T-cell (primary cell): ENCODE data around the gene PARD3. TPM values are rescaled to one million over a fixed set of nuclear protein-coding genes. Genes with fewer than 3 reads are reported as not detected.
"Not testable (repeated sequence)": the region's sequence is repeated elsewhere in the genome, so short reads cannot be mapped to it uniquely, and the experiment has no call there.

ENCODE experiments used
- ATAC-seq, 4 experiments: fragments of 200-7000 bp in 3 of 4; fragments of 150-1000 bp in 1 of 4; cut with Tn5 transposase; replicated peaks in 1 of 4; 1 replicate in 3 of 4; 2 replicates in 1 of 4; pipeline ENCODE4 v1.10.0; 2021; ENCODE audit warnings: moderate library complexity in 3 of 4, mild to moderate bottlenecking in 2 of 4, moderate number of reproducible peaks in 1 of 4
- CTCF ChIA-PET, 2 donors: fragments of 300-600 bp; sonication (Branson Sonifier 250); formaldehyde crosslinking; loops; one replicate each; lab custom pipeline; 2022; ENCODE audit warnings: antibody characterized with exemption in 2 of 2; lab: Charles Lee
- POLR2A ChIA-PET, 2 donors: fragments of 300-600 bp; sonication (Branson Sonifier 250); formaldehyde crosslinking; loops; one replicate each; lab custom pipeline; 2022; ENCODE audit warnings: antibody characterized with exemption in 2 of 2; lab: Charles Lee
- DNase-seq, 35 experiments: peaks; one replicate each; pipeline versions ENCODE4 v3.0.0 to v3.0.0-alpha.2; 2013 to 2023
- H3K27ac ChIP-seq: one replicate; pipeline ENCODE4 v1.5.1; 2013; ENCODE audit warnings: low read length
- H3K27me3 ChIP-seq, 2 experiments: replicated peaks in 1 of 2; 1 replicate in 1 of 2; 2 replicates in 1 of 2; pipeline versions ENCODE4 v1.6.1 to v1.7.0; 2013; ENCODE audit warnings: low read length in 1 of 2, mixed read lengths in 1 of 2; ENCODE audit not compliant: control insufficient read depth in 2 of 2, insufficient read depth in 2 of 2; ENCODE audit errors: extremely low read depth in 1 of 2
- H3K36me3 ChIP-seq, 2 donors: 1 replicate in 1 of 2; 2 replicates in 1 of 2; pipeline versions ENCODE4 v1.6.1 to v1.7.0; 2013; ENCODE audit warnings: low read length in 1 of 2; ENCODE audit not compliant: control insufficient read depth in 2 of 2, insufficient read depth in 1 of 2; ENCODE audit errors: extremely low read depth in 1 of 2
- H3K4me1 ChIP-seq, 2 experiments: 1 replicate in 1 of 2; 2 replicates in 1 of 2; pipeline versions ENCODE4 v1.6.1 to v1.7.0; 2013; ENCODE audit warnings: low read length in 2 of 2, mixed read lengths in 1 of 2; ENCODE audit not compliant: insufficient read depth in 2 of 2, control insufficient read depth in 1 of 2; ENCODE audit errors: extremely low read depth in 1 of 2
- H3K4me3 ChIP-seq, 2 donors: 1 replicate in 1 of 2; 2 replicates in 1 of 2; pipeline versions ENCODE4 v1.5.1 to v1.7.0; 2013; ENCODE audit warnings: mild to moderate bottlenecking in 2 of 2, low read length in 1 of 2, moderate library complexity in 1 of 2; ENCODE audit not compliant: control insufficient read depth in 1 of 2; ENCODE audit errors: extremely low read depth in 1 of 2
- H3K9me3 ChIP-seq: 2 replicates; pipeline ENCODE4 v1.7.0; 2013
- H3K27ac Mint-ChIP-seq, 2 donors: one replicate each; pipeline ENCODE4 v1.8.0; 2020 to 2021; ENCODE audit warnings: mild to moderate bottlenecking in 2 of 2, mixed read lengths in 2 of 2
- H3K27me3 Mint-ChIP-seq, 2 donors: one replicate each; pipeline ENCODE4 v1.8.0; 2021 to 2022; ENCODE audit warnings: mixed read lengths in 2 of 2
- H3K36me3 Mint-ChIP-seq: one replicate; pipeline ENCODE4 v1.8.0; 2021; ENCODE audit warnings: mixed read lengths
- H3K4me1 Mint-ChIP-seq, 3 donors: one replicate each; pipeline ENCODE4 v1.8.0; 2020 to 2022; ENCODE audit warnings: mixed read lengths in 3 of 3, mild to moderate bottlenecking in 1 of 3
- H3K4me3 Mint-ChIP-seq, 3 donors: one replicate each; pipeline ENCODE4 v1.8.0; 2020 to 2022; ENCODE audit warnings: mild to moderate bottlenecking in 3 of 3, mixed read lengths in 3 of 3, moderate library complexity in 3 of 3
- H3K9me3 Mint-ChIP-seq, 3 donors: one replicate each; pipeline ENCODE4 v1.8.0; 2020 to 2022; ENCODE audit warnings: mixed read lengths in 3 of 3
- WGBS: methylation state at CpG from one replicate; pipeline ENCODE4 v1.1.5; 2013; ENCODE audit warnings: missing lambda C conversion rate; ENCODE audit not compliant: insufficient coverage; 5-methylcytosine and 5-hydroxymethylcytosine counted together
- total RNA-seq, 35 experiments: library from RNA in 6 of 35; stranded (reverse) in 6 of 35; fragments of 120-200 nt in 1 of 35; gene quantifications; one replicate each; pipeline versions ENCODE4 v1.2.1 to v1.2.4 and lab custom pipeline; 2013 to 2026

Gene PARD3
- total RNA-seq, 5 donors from 2014 or later (not counting 1 experiment from before 2014, with no cell fraction given): 0.36 to 0.92 (median 0.65) TPM

- ATAC-seq (no peak), DNase-seq (no peak)
- no peaks in the 10 kb centered on the region for H3K4me1 ChIP-seq
- Mint-ChIP-seq H3K4me1 (no peaks in the 10 kb centered on the region), H3K27ac (no peak overlapping the region), H3K27me3 (peaks cover 0 to 3% of the 10 kb centered on the region in 2 donors), H3K4me3 (no peak overlapping the region), H3K9me3 (no peaks in the 10 kb centered on the region), H3K36me3 (no peaks in the 10 kb centered on the region)
- ChIA-PET CTCF (no interaction called here), POLR2A (no interaction called here)
- H3K36me3 ChIP-seq: no peaks in the 10 kb centered on the region
- H3K9me3 ChIP-seq: no peaks in the 10 kb centered on the region
- no peaks in the 10 kb centered on the region for H3K27me3 ChIP-seq
- no peak overlapping the region for H3K4me3 ChIP-seq
- no peak overlapping the region for H3K27ac ChIP-seq
Observed at GRCh38 chr10:34356463-34356862, 458.6 kb downstream of the PARD3 start.

GRCh38 chr10:34353530-34353929, 461.6 kb downstream of the PARD3 start:
- H3K36me3 Mint-ChIP-seq, POLR2A ChIA-PET, H3K27ac ChIP-seq, H3K27me3 Mint-ChIP-seq, DNase-seq, H3K4me1 ChIP-seq, H3K4me1 Mint-ChIP-seq, H3K27me3 ChIP-seq, ATAC-seq, H3K9me3 ChIP-seq, H3K4me3 ChIP-seq, CTCF ChIA-PET, H3K27ac Mint-ChIP-seq, H3K36me3 ChIP-seq, H3K4me3 Mint-ChIP-seq, H3K9me3 Mint-ChIP-seq: not testable (repeated sequence)
- WGBS: no CpG with 5 or more reads among the region's 4 CpGs

- H3K9me3 Mint-ChIP-seq, H3K4me1 Mint-ChIP-seq, H3K27ac ChIP-seq, ATAC-seq, H3K27me3 Mint-ChIP-seq, CTCF ChIA-PET, H3K9me3 ChIP-seq, H3K4me1 ChIP-seq, POLR2A ChIA-PET, H3K36me3 ChIP-seq, DNase-seq, H3K36me3 Mint-ChIP-seq, H3K4me3 ChIP-seq, H3K27me3 ChIP-seq, H3K27ac Mint-ChIP-seq, H3K4me3 Mint-ChIP-seq: not testable (repeated sequence)
- 93% methylated on average over 29 of the region's 45 CpGs for WGBS
Observed at GRCh38 chr10:34352599-34353204, 462.4 kb downstream of the PARD3 start.

- no peak overlapping the region for H3K4me3 Mint-ChIP-seq
Observed at GRCh38 chr10:34351161-34351560, 463.9 kb downstream of the PARD3 start.

GRCh38 chr10:34348917-34349485, 466.1 kb downstream of the PARD3 start:
- Histone ChIP-seq H3K9me3 (no peaks in the 10 kb centered on the region), H3K4me3 (no peak overlapping the region), H3K27me3 (no peaks in the 10 kb centered on the region), H3K27ac (no peak overlapping the region), H3K36me3 (no peaks in the 10 kb centered on the region), H3K4me1 (no peaks in the 10 kb centered on the region)
- DNase-seq: peak in 7 of 35 experiments; percentile 6 to 43 (median 15)
- H3K27me3 Mint-ChIP-seq: no peaks in the 10 kb centered on the region
- no CpG with 5 or more reads among the region's 7 CpGs for WGBS
- POLR2A ChIA-PET: interaction anchor here in 1 of 2 donors (0.7 kb wide), 1 partner anchor 1098 kb away, joined by 7 read pairs; no protein-coding TSS in a partner anchor
- no peaks in the 10 kb centered on the region for H3K36me3 Mint-ChIP-seq
- ATAC-seq: no peak
- H3K9me3 Mint-ChIP-seq: no peaks in the 10 kb centered on the region
- H3K4me3 Mint-ChIP-seq: no peak overlapping the region
- no peak overlapping the region for H3K27ac Mint-ChIP-seq
- no peaks in the 10 kb centered on the region for H3K4me1 Mint-ChIP-seq
- CTCF ChIA-PET: no interaction called here

More at GRCh38 chr10:34351161-34351560, 463.9 kb downstream of the PARD3 start:
- no peak overlapping the region for H3K4me3 ChIP-seq
- H3K27ac Mint-ChIP-seq: no peak overlapping the region
- CTCF ChIA-PET: interaction anchor here in 1 of 2 donors (0.9 to 1.3 kb wide), 2 partner anchors 14 to 32 kb away, joined by 3 read pairs; no protein-coding TSS in a partner anchor
- H3K27me3 ChIP-seq: no peaks in the 10 kb centered on the region
- no peaks in the 10 kb centered on the region for H3K36me3 ChIP-seq
- H3K9me3 Mint-ChIP-seq: no peaks in the 10 kb centered on the region
- peaks cover 0 to 3% of the 10 kb centered on the region in 2 donors for H3K27me3 Mint-ChIP-seq
- H3K9me3 ChIP-seq: no peaks in the 10 kb centered on the region
- H3K4me1 ChIP-seq: no peaks in the 10 kb centered on the region
- DNase-seq: no peak
- WGBS: no CpG with 5 or more reads among the region's 3 CpGs
- ATAC-seq: no peak
- no peaks in the 10 kb centered on the region for H3K36me3 Mint-ChIP-seq
- H3K4me1 Mint-ChIP-seq: no peaks in the 10 kb centered on the region
- no peak overlapping the region for H3K27ac ChIP-seq
- POLR2A ChIA-PET: no interaction called here

- CTCF ChIA-PET: no interaction called here
- 53% methylated on average over 3 of the region's 6 CpGs for WGBS
- Histone ChIP-seq H3K4me3 (no peak overlapping the region), H3K27me3 (no peaks in the 10 kb centered on the region), H3K9me3 (no peaks in the 10 kb centered on the region), H3K4me1 (no peaks in the 10 kb centered on the region), H3K36me3 (no peaks in the 10 kb centered on the region), H3K27ac (no peak overlapping the region)
- Mint-ChIP-seq H3K4me3 (no peak overlapping the region), H3K9me3 (no peaks in the 10 kb centered on the region), H3K27ac (no peak overlapping the region), H3K36me3 (no peaks in the 10 kb centered on the region), H3K4me1 (no peaks in the 10 kb centered on the region), H3K27me3 (no peaks in the 10 kb centered on the region)
- no peak for ATAC-seq
- POLR2A ChIA-PET: no interaction called here
- no peak for DNase-seq
Observed at GRCh38 chr10:34348021-34348420, 467.1 kb downstream of the PARD3 start.
